AG09309 (cell line): ENCODE data around the gene SLC12A6.

ENCODE experiments used
- DNase-seq: peaks from one replicate; pipeline ENCODE4 v3.0.0-alpha.2; 2010; ENCODE audit warnings: low read depth
- H3K4me3 ChIP-seq: 2 replicates; pipeline ENCODE4 v1.5.1; 2011; ENCODE audit warnings: mild to moderate bottlenecking, low read depth, low read length, moderate library complexity; ENCODE audit not compliant: control insufficient read depth
- CTCF ChIP-seq: IDR thresholded peaks from 2 replicates; pipeline ENCODE4 v1.5.1; 2011; ENCODE audit warnings: mild to moderate bottlenecking, low read depth, low read length, inconsistent platforms; ENCODE audit not compliant: insufficient read depth, control insufficient read depth; ENCODE audit errors: missing control alignments

The SLC12A6 gene

GRCh38 chr15:34370129-34370528, 32.5 kb upstream of the SLC12A6 start:
- no peak overlapping the region for H3K4me3 ChIP-seq
- TF ChIP-seq CTCF, result no peak
- no peak for DNase-seq

GRCh38 chr15:34367101-34368081, 29.8 kb upstream of the SLC12A6 start, which contains the start of gene LPCAT4:
Gene LPCAT4 (minus strand): TSS chr15:34367196. CDS start chr15:34367100, 96 bp downstream.
- TF ChIP-seq CTCF, result peak; percentile 95
- H3K4me3 ChIP-seq, result peak within 1 kb of the TSS; percentile 100
- DNase-seq, result peak; percentile 41

GRCh38 chr15:34366271-34367065, 28.9 kb upstream of the SLC12A6 start:
- DNase-seq, result no peak
- no peak for TF ChIP-seq CTCF
- H3K4me3 ChIP-seq, result peak overlapping the region; percentile 87

- H3K4me3 ChIP-seq, result peak overlapping the region; percentile 87
- DNase-seq, result no peak
- no peak for TF ChIP-seq CTCF
These were observed 28.3 kb upstream of the SLC12A6 start for GRCh38 chr15:34365836-34366235.

GRCh38 chr15:34365091-34365825, 27.7 kb upstream of the SLC12A6 start:
- DNase-seq, result no peak
- TF ChIP-seq CTCF, result no peak
- H3K4me3 ChIP-seq, result peak overlapping the region; percentile 87; the same call in 1 of the 2 replicates

GRCh38 chr15:34364041-34364440, 26.5 kb upstream of the SLC12A6 start:
- TF ChIP-seq CTCF, result no peak
- DNase-seq, result no peak

More at GRCh38 chr15:34364041-34364440, 26.5 kb upstream of the SLC12A6 start:
- H3K4me3 ChIP-seq, result no peak overlapping the region
